Rectal smooth muscle tissue (tissue), 1 donor: ENCODE measurements around the gene ORC3.

Experiments used
- H3K27ac ChIP-seq: one replicate; pipeline ENCODE4 v1.7.0; 2013; ENCODE audit warnings: low read depth, low read length, inconsistent platforms
- H3K27me3 ChIP-seq: one replicate; pipeline ENCODE4 v1.7.0; 2013; ENCODE audit warnings: low read length; ENCODE audit not compliant: control insufficient read depth, insufficient read depth
- H3K36me3 ChIP-seq: one replicate; pipeline ENCODE4 v1.7.0; 2013; ENCODE audit warnings: low read length; ENCODE audit not compliant: control insufficient read depth, insufficient read depth
- H3K4me1 ChIP-seq: one replicate; pipeline ENCODE4 v1.7.0; 2013; ENCODE audit warnings: low read length; ENCODE audit not compliant: control insufficient read depth, insufficient read depth
- H3K4me3 ChIP-seq: one replicate; pipeline ENCODE4 v1.7.0; 2013; ENCODE audit warnings: low read length
- H3K9ac ChIP-seq: one replicate; pipeline ENCODE4 v1.7.0; 2013; ENCODE audit warnings: low read length

Gene ORC3

GRCh38 chr6:87589693-87590416, at the start of gene ORC3, which contains the start of gene RARS2:
Gene ORC3 (plus strand): TSS chr6:87590135. CDS start chr6:87590169, 34 bp downstream.
Gene RARS2 (minus strand): TSS chr6:87589987. CDS start chr6:87589957, 30 bp downstream.
- H3K27me3 ChIP-seq = no peaks in the 10 kb centered on the region
- H3K27ac ChIP-seq = peak within 1 kb of the TSS; percentile 79
- peaks cover 11% of the 10 kb centered on the region for H3K4me1 ChIP-seq
- peak within 1 kb of the TSS; percentile 79 for H3K9ac ChIP-seq
- H3K36me3 ChIP-seq = no peaks in the 10 kb centered on the region
- peak within 1 kb of the TSS; percentile 91 for H3K4me3 ChIP-seq

GRCh38 chr6:87540539-87540938, 49.4 kb upstream of the ORC3 start:
- Histone ChIP-seq H3K9ac (no peak overlapping the region), H3K4me1 (no peaks in the 10 kb centered on the region), H3K4me3 (no peak overlapping the region), H3K27me3 (no peaks in the 10 kb centered on the region), H3K36me3 (peaks cover 5% of the 10 kb centered on the region), H3K27ac (no peak overlapping the region)

GRCh38 chr6:87541041-87541440, 48.9 kb upstream of the ORC3 start:
- no peaks in the 10 kb centered on the region for H3K27me3 ChIP-seq
- no peak overlapping the region for H3K4me3 ChIP-seq
- H3K36me3 ChIP-seq = peaks cover 5% of the 10 kb centered on the region
- no peak overlapping the region for H3K27ac ChIP-seq
- H3K4me1 ChIP-seq = no peaks in the 10 kb centered on the region
- H3K9ac ChIP-seq = no peak overlapping the region

DNA sequence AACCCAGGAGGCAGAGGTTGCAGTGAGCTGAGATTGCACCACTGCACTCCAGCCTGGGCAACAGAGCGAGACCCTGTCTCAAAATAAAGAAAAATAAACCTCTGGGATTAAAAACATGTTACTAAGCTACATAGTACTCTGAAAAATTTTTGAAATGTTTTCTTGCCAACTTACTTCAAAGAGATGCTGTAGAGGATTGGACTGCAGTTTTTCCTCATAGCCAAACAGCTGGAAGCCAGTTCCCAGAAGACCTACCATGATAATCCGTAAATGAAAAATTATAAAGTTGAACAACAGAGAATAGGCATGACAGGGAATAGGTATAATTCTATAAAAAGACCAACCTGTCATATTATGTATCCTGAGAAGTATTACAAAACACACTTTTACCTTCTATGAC, 48.2 kb upstream of the ORC3 start:
- Histone ChIP-seq H3K4me1 (no peaks in the 10 kb centered on the region), H3K9ac (no peak overlapping the region), H3K27ac (no peak overlapping the region), H3K27me3 (no peaks in the 10 kb centered on the region), H3K36me3 (peaks cover 5% of the 10 kb centered on the region), H3K4me3 (no peak overlapping the region)

DNA sequence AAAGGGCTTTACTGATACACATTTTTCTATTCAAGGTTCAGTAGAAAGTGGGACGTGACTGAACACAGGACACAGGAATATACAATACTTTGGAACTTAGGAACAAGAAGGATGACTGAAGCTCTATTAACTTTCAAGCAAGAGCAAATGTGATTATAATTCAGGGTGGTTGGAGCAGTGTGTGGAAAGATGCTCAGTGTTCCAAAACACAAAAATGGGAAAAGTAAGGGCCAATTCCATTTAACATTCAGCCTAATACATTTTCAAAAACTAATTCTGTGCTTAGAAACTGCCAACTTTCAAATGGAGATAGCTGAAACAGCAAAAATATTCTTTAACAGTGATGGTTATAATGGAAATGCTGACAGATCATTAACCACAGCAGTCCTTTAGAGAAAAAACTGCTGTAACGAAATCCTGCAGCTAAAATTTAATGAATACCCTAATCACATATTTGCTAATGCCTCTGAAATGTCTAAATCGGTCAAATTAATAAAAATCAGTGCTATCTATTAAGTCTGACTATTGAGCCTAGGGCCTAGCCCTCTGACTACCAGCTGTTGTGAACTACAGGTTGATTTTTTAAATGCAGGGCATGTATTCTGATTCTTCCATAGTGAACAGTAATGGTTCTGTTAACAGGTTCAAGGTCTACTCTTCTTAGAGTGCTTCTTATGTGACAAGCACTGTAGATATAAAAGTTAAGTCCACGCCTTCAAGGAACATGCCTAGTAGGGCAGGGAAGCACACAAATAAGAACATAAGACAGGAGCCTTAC, 46.0 kb upstream of the ORC3 start:
- Histone ChIP-seq H3K9ac (no peak overlapping the region), H3K27ac (no peak overlapping the region), H3K4me1 (no peaks in the 10 kb centered on the region), H3K36me3 (peaks cover 5% of the 10 kb centered on the region), H3K4me3 (no peak overlapping the region), H3K27me3 (no peaks in the 10 kb centered on the region)

DNA sequence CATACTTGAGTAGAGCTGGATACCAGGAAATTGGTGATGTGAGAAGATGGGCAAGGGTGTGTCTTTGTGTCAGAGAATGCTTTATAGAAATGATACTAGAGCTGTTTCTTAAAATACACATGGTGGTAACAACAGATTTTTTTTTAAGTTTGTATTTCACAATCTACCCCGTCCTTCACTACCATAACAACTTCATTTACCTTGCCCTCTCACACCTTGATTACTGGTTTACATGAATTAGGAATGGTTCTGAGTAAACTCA, 45.5 kb upstream of the ORC3 start:
- Histone ChIP-seq H3K36me3 (peaks cover 5% of the 10 kb centered on the region), H3K27me3 (no peaks in the 10 kb centered on the region), H3K27ac (no peak overlapping the region), H3K4me3 (no peak overlapping the region), H3K9ac (no peak overlapping the region), H3K4me1 (no peaks in the 10 kb centered on the region)

- Histone ChIP-seq H3K4me3 (no peak overlapping the region), H3K9ac (no peak overlapping the region), H3K27ac (no peak overlapping the region), H3K36me3 (peaks cover 12% of the 10 kb centered on the region), H3K27me3 (no peaks in the 10 kb centered on the region), H3K4me1 (no peaks in the 10 kb centered on the region)
Observed at GRCh38 chr6:87551799-87552198, 38.1 kb upstream of the ORC3 start.

DNA sequence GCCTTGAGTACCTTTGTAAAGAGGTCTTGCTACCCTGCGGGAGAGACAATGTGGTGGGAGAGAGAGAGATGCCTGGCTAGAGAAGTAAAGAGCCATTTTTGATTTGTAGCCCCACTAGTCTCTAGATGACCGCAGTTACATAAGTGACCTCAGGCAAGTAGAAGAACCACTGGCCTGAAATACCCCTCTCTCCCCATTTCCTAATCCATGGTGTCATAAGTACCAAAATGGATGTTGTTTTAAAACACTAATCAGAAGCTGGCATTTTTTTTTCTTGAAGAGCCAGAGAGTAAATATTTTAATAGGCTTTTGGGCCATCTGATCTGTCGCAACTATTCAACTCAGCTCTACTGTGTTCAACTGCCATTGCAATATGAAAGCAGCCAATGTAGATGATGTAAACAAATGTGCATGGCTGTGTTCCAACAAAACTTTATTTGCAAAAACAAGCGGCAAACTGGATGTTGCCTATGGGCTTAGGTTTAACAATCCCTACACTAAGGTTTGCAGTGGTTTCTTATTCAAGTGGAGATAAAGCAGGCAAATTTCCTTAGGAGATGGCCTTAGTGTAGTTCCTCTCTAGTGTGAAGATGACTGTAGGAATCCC, 36.7 kb upstream of the ORC3 start:
- no peaks in the 10 kb centered on the region for H3K4me1 ChIP-seq
- H3K36me3 ChIP-seq = peaks cover 12% of the 10 kb centered on the region
- no peak overlapping the region for H3K9ac ChIP-seq
- no peak overlapping the region for H3K27ac ChIP-seq
- no peaks in the 10 kb centered on the region for H3K27me3 ChIP-seq
- no peak overlapping the region for H3K4me3 ChIP-seq

DNA sequence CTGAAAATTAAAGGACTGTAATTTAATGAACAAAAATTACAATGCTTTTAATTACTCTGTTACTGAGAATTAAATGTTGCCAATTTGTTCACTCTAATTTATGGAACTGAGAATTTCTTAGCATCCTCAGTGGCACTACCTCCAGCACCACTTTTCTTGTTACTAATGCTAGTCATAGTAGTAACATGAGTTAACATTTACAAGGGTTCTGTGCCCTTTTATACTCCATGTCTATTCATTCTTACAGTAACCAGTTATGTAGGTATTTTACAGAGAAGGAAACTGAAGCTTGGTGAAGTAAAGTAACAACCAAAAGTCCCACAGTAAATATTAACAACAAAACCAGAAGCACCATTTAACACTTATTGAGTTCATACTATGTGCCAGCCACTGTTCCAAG, 34.4 kb upstream of the ORC3 start:
- Histone ChIP-seq H3K4me1 (no peaks in the 10 kb centered on the region), H3K27me3 (no peaks in the 10 kb centered on the region), H3K9ac (no peak overlapping the region), H3K4me3 (no peak overlapping the region), H3K36me3 (peaks cover 14% of the 10 kb centered on the region), H3K27ac (no peak overlapping the region)

GRCh38 chr6:87558446-87558845, 31.5 kb upstream of the ORC3 start:
- no peaks in the 10 kb centered on the region for H3K27me3 ChIP-seq
- H3K4me1 ChIP-seq = no peaks in the 10 kb centered on the region
- H3K36me3 ChIP-seq = peaks cover 21% of the 10 kb centered on the region
- H3K9ac ChIP-seq = no peak overlapping the region
- no peak overlapping the region for H3K4me3 ChIP-seq
- no peak overlapping the region for H3K27ac ChIP-seq

GRCh38 chr6:87561017-87561416, 28.9 kb upstream of the ORC3 start:
- Histone ChIP-seq H3K4me3 (no peak overlapping the region), H3K4me1 (no peaks in the 10 kb centered on the region), H3K27me3 (no peaks in the 10 kb centered on the region), H3K9ac (no peak overlapping the region), H3K27ac (no peak overlapping the region), H3K36me3 (peaks cover 10% of the 10 kb centered on the region)

DNA sequence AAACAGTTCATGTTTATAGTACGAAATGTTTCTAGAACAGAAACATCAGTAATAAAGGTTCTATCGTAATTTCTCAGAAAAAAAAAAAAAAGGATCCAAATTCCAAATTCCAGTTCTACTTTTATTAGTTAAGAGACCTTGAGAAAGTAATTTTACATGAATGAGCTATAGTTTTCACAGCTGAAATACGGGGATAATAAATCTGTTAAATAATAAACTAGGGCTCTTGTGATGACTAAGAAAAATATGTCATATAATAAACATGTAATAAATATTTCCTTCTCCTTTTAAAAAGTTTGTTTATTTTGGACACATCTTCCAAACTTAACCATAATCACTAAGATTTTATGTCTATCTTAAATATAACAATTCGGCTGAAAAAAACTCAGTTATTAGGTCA, 17.9 kb upstream of the ORC3 start:
- Histone ChIP-seq H3K27me3 (no peaks in the 10 kb centered on the region), H3K4me1 (peaks cover 7% of the 10 kb centered on the region), H3K9ac (no peak overlapping the region), H3K4me3 (no peak overlapping the region), H3K27ac (no peak overlapping the region), H3K36me3 (no peaks in the 10 kb centered on the region)
